HG03520 (cell line): ENCODE results near the gene PPM1L.
"Not testable (repeated sequence)": the region's sequence is repeated elsewhere in the genome, so short reads cannot be mapped to it uniquely, and the experiment has no call there.

Experiments used
- ATAC-seq: cut with Tn5 transposase; IDR thresholded peaks from one replicate; pipeline ENCODE4 v1.9.1; 2021; ENCODE audit warnings: mild to moderate bottlenecking, moderate library complexity; ENCODE audit not compliant: unreplicated experiment

Gene PPM1L

GRCh38 chr3:160755776-160756304 lies at the start of gene PPM1L:
Gene PPM1L (plus strand): TSS chr3:160756231.
- ATAC-seq, result peak; percentile 38

DNA sequence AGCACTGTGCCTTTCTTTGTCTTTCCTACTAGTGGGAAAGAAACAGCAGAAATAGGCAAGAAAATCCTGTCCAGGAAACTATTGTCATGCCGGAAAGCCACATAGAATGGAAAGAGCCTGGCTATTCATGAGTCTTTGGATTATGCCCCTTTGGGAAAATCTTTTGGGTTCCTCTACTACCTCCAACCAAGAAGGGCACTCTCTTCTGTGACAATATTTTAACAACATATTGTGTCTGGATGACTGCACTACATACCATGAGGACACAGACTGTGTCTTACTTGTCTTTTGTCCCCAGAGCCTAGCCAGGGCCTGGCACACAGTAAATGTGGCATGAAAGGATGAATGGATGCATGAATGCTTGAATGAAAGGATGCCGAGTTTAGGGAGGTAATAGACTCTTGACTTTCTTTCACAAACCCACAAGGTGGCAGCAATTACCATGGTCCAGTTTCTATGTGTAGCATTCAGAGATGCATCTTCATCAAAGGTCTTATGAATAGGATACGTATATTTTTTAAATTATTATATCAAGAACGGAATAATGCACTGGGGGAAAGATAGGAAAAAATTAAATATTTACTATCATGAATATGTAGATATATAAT lies 48.7 kb upstream of the PPM1L start:
- ATAC-seq, result peak; percentile 58

- ATAC-seq, result no peak
These were observed 46.4 kb upstream of the PPM1L start for GRCh38 chr3:160709477-160710182.

GRCh38 chr3:160713144-160713543 lies 42.9 kb upstream of the PPM1L start:
- not testable (repeated sequence) for ATAC-seq

DNA sequence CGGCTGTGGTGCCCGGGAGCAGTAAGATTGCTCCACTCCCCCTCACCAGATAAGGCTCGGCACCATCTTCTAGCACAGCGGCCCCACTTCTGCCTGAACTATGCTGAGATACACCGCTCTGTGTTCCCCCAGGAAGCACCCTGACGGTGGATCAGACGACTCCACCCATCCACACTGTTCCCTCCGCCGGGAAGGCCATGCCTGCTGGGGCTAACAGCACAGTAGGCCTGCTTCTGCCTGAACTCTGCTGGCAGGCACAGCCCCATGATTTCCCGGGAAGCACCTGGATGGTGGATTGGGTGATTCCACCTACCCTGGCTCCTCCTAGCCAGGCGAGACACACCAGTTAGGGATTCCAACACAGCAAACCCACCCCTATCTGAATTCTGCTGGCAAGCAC lies 36.3 kb upstream of the PPM1L start:
- no peak for ATAC-seq

DNA sequence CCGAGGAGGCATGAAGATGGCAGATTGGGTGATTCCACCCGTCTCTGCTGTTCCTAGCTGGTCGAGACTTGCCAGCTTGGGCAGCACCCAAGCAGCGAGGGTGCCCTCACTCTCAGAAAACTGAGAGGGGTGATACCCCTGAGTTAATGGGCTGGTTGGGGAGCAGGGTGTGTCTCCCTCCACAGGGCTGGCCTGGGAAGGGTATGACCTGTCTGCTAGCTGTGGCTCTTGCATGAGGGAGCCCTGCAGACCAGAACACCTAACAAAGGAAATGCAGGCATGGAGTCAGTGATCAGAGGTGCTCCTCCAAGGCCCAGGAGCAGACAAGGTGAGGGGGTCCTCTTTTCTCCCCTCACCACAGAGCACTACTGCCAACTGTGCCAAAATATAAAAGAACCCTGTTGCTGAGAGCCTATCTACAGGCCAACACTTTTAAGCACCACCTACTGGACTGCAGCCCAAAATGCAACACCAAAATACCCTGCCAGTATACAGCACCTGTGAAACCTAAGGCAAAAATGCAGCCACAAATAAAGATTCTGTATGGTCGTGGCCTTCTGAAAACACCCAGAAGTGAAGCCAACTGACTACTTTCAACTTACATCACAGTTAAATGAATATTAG lies 35.8 kb upstream of the PPM1L start:
- ATAC-seq, result peak; percentile 60

DNA sequence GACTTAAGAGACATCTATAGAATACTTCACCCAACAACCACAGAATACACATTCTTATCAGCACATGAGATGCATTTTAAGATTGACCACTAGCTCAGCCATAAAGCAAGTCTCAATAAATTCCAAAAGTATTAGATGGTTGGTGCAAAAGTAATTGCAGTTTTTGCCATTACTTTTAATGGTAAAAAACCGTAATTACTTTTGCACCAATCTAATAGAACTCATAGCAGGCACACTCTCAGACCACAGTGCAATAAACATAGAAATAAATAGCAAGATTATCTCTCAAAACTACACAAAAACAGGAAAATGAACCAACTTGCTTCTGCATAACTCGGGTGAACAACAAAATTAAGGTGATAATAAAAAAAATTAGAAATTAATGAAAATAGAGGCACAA lies 33.7 kb upstream of the PPM1L start:
- no peak for ATAC-seq

- ATAC-seq, result no peak
These were observed 30.7 kb upstream of the PPM1L start for GRCh38 chr3:160725338-160725737.

DNA sequence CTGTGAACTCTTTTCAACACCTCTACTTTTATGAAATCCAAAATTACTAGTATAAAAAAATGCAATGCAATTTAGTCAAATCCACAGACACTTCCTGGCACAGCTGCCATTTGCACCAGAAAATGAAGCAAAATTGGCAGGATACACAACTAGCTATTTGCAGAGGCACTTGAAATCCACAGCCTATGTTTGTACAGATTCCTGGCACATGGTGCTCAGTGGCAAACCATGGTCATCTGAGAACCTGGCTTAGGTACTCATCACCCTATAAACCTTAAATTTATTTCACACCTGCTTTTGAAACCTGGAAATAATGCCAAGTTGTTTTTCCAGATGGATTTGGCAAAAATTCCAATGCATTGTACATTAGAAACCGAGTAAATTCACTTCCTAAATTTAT lies 20.2 kb upstream of the PPM1L start:
- ATAC-seq, result no peak

- ATAC-seq, result no peak
These were observed 18.0 kb upstream of the PPM1L start for GRCh38 chr3:160738048-160738447.

- ATAC-seq, result no peak
These were observed 17.0 kb upstream of the PPM1L start for GRCh38 chr3:160739079-160739478.

DNA sequence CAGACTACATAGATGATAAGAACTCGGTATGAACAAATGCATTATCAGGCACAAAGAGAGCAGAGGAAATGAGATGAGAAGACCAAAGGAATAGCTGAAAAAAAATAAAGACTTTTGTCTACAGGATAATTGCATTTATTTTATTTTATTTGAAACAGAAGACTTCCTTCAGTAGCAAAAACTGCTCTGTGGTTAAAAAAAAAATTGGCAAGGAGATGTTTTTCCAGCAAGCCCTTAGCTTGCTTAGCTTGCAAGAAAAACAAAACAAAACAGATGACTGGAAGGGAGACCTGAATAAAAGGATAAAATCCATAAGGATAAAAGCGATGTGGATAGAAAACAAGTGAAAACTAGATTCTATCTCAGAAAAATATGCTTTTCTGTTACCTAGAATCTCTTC lies 9.1 kb upstream of the PPM1L start:
- ATAC-seq, result no peak

- no peak for ATAC-seq
These were observed 8.6 kb upstream of the PPM1L start for GRCh38 chr3:160747422-160747821.

DNA sequence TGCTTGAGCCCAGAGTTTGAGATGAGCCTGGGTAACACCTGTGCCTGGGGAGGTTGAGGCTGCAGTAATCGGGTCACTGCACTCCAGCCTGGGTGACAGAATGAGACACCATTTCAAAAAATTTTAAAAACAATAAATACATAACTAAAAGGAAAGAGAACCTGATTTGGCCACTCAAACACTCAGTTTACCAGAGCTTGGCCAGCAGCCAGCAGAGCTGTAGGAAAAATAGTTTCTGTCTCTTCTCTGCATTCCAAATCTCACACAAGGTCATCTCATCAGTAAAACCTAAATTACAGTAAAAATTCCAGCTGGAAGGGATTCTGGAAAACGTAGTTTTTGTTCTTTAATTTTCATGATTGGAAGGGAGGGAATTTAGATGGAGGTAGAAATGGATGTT lies 7.8 kb upstream of the PPM1L start:
- ATAC-seq, result no peak

DNA sequence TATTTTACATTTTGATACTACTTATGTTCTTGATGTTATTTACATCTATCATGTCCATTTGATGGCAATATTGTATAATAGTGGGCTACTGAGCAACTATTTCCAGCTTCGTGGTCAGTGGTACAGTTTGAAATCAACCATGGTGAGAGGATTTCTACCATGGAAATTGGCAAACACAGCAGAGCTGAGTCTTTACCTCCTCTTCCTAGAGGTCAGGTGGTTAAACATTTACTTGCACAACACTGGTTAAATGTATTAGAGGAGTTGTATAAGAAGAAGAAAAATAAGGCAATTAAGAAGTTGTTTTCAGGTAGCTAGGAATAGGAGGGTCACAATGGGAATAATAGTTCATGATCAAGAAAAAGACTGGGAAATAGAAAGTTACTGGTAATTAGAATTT lies 7.2 kb upstream of the PPM1L start:
- ATAC-seq, result no peak

DNA sequence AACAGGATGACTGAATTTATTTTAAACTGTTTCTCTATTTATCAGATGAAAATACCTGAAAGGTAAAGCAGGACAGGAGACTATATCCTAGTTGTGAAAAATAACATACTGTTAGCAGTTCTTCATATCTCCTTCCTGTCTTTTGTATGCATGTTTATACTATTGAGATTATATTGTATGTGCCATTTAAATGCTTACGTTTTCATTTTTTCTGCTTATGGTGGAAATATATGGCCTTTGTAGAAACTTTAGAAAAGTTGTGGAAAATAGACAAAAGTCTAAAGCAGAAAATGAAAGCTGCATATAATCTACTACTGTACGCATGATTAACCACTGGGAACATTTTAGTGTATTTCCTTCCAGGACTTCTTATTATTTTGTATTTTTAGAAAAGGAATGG lies 2.1 kb upstream of the PPM1L start:
- ATAC-seq, result no peak

- no peak for ATAC-seq
These were observed 1.6 kb upstream of the PPM1L start for GRCh38 chr3:160754371-160754854.

DNA sequence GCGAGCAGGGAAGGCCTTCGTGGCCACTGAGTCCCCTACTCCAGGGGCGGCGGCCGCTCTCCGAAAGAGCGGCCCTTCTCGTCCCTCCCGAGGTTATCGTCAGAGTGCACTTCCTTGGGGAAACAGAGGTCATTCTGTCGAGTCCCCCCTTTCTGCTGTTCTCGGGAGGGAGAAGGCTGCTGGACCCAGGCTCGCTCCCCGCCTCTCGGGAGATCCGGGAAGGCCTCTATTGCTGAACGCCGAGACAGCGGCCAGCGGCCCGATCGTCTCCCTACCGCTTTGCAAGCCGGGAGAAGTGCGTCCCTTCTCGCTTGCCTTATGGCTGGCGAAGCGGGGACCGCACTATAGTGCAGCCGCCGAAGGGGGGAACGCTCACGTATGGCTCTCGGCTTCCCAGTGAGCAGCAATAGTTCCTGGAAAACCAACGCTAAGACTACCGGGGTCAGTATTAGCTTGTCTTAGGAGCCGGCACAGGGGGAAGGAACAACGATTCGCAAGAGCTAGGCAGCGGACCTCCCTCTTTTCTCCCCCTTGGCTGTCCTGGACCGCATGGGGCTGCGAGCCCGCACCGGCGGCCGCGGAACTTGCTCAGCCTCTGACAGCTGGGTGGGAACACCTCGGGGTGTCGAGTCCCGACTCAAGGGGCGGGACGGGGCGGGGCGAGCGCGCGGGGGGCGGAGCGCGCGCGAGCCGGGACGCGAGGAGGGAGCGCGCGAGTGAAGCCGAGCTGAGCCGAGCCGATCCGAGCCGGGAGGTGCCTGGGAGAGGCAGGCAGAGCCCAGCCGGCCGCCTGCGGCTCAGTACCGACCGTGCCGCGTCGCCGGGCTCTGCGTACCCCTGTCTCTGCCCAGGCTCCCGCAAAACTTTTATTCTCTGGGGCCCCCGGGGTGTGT lies 930 bp upstream of the PPM1L start:
- ATAC-seq, result peak; percentile 87

- no peak for ATAC-seq
These were observed 1.4 kb downstream of the PPM1L start for GRCh38 chr3:160757233-160758106.
